Prostate gland (tissue), 2 donors: Measurements from ENCODE around the gene PRKAG2.
"Not testable (repeated sequence)": the region's sequence is repeated elsewhere in the genome, so short reads cannot be mapped to it uniquely, and the experiment has no call there.

Experiments
- POLR2A ChIP-seq: fragments of 450-650 bp; IDR thresholded peaks from one replicate; pipeline ENCODE4 v1.6.1; 2016; ENCODE audit warnings: antibody characterized with exemption, mild to moderate bottlenecking
- TF ChIP-seq, protein P1 (sequence below), 4 experiments: fragments of 200-600 bp in 2 of 4; fragments of 450-650 bp in 2 of 4; sonication (generic) in 2 of 4; IDR thresholded peaks; 1 replicate in 3 of 4; 2 replicates in 1 of 4; pipeline ENCODE4 v1.5.1; 2016 to 2019; ENCODE audit warnings: antibody characterized with exemption in 4 of 4, mild to moderate bottlenecking in 2 of 4, moderate library complexity in 2 of 4

GRCh38 chr7:151826316-151826715, 50.6 kb downstream of the PRKAG2 start:
- TF ChIP-seq, protein P1, sequence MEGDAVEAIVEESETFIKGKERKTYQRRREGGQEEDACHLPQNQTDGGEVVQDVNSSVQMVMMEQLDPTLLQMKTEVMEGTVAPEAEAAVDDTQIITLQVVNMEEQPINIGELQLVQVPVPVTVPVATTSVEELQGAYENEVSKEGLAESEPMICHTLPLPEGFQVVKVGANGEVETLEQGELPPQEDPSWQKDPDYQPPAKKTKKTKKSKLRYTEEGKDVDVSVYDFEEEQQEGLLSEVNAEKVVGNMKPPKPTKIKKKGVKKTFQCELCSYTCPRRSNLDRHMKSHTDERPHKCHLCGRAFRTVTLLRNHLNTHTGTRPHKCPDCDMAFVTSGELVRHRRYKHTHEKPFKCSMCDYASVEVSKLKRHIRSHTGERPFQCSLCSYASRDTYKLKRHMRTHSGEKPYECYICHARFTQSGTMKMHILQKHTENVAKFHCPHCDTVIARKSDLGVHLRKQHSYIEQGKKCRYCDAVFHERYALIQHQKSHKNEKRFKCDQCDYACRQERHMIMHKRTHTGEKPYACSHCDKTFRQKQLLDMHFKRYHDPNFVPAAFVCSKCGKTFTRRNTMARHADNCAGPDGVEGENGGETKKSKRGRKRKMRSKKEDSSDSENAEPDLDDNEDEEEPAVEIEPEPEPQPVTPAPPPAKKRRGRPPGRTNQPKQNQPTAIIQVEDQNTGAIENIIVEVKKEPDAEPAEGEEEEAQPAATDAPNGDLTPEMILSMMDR (IDR thresholded peaks at IDR 0.05), result not testable (repeated sequence)
- TF ChIP-seq POLR2A, result not testable (repeated sequence)
